ENCODE measurements around the gene GCSH. TPM values are rescaled to one million over a fixed set of nuclear protein-coding genes. Genes with fewer than 3 reads are reported as not detected.

GCSH gene
- total RNA-seq, 1 experiment from 2014 or later: 36.6 TPM

GRCh38 chr16:81042821-81043220, 53.4 kb downstream of the GCSH start:
- Histone ChIP-seq H3K27me3 (ENCODE audit: control insufficient read depth, insufficient read depth, low read length) (no peaks in the 10 kb centered on the region), H3K36me3 (ENCODE audit: control insufficient read depth, insufficient read depth, low read length) (peaks cover 2% of the 10 kb centered on the region; the same call in 1 of the 2 replicates), H3K4me1 (ENCODE audit: control insufficient read depth, insufficient read depth, low read length) (no peaks in the 10 kb centered on the region), H3K9me3 (ENCODE audit: control insufficient read depth, insufficient read depth, low read depth, low read length) (no peaks in the 10 kb centered on the region), H3K4me3 (ENCODE audit: low read depth in 2 of 2, low read length in 2 of 2) (no peak overlapping the region), H3K27ac (ENCODE audit: low read length) (no peak overlapping the region)
- in situ Hi-C loops (cut with HindIII; ENCODE audit: low pct_unique_long_range_greater_than_20kb, low sequenced_read_pairs): no loop called here
- DNase-seq (ENCODE audit: low read depth, low spot score) (no peak), ATAC-seq (no peak)
- POLR2A ChIA-PET: no interaction called here
- CTCF ChIA-PET: no interaction called here
- no TSS peak for BruUV-seq (replicated peaks)
- TF ChIP-seq REST (IDR thresholded peaks at IDR 0.05; ENCODE audit: insufficient read depth in 1 of 2, low read depth in 2 of 2, low read length in 1 of 2) (no peak), SIN3A (IDR thresholded peaks at IDR 0.05; ENCODE audit: borderline replicate concordance, insufficient read depth, low read depth, low read length) (no peak), POLR2AphosphoS5 (IDR thresholded peaks at IDR 0.05; ENCODE audit: low read depth, low read length) (no peak), CTCF (IDR thresholded peaks at IDR 0.05) (no peak), TCF7L2 (IDR thresholded peaks at IDR 0.05; ENCODE audit: low read depth, low read length) (no peak)
- intact Hi-C loops (cut with micrococcal nuclease; ENCODE audit: unreplicated experiment): no loop called here

GRCh38 chr16:81041696-81042095, 54.5 kb downstream of the GCSH start:
- no peaks in the 10 kb centered on the region for H3K27me3 ChIP-seq (ENCODE audit: control insufficient read depth, insufficient read depth, low read length)
- TF ChIP-seq TCF7L2 (IDR thresholded peaks at IDR 0.05; ENCODE audit: low read depth, low read length) (no peak), REST (IDR thresholded peaks at IDR 0.05; ENCODE audit: insufficient read depth in 1 of 2, low read depth in 2 of 2, low read length in 1 of 2) (no peak), POLR2AphosphoS5 (IDR thresholded peaks at IDR 0.05; ENCODE audit: low read depth, low read length) (no peak), SIN3A (IDR thresholded peaks at IDR 0.05; ENCODE audit: borderline replicate concordance, insufficient read depth, low read depth, low read length) (no peak), CTCF (IDR thresholded peaks at IDR 0.05) (no peak)
- no peak for ATAC-seq
- CTCF ChIA-PET: no interaction called here
- no peak overlapping the region for H3K4me3 ChIP-seq (ENCODE audit: low read depth in 2 of 2, low read length in 2 of 2)
- POLR2A ChIA-PET: no interaction called here
- BruUV-seq (replicated peaks): no TSS peak
- in situ Hi-C loops (cut with HindIII; ENCODE audit: low pct_unique_long_range_greater_than_20kb, low sequenced_read_pairs): no loop called here
- no peak overlapping the region for H3K27ac ChIP-seq (ENCODE audit: low read length)
- H3K4me1 ChIP-seq (ENCODE audit: control insufficient read depth, insufficient read depth, low read length): no peaks in the 10 kb centered on the region; the same call in 1 of the 2 replicates
- intact Hi-C loops (cut with micrococcal nuclease; ENCODE audit: unreplicated experiment): no loop called here
- DNase-seq (ENCODE audit: low read depth, low spot score): no peak
- H3K9me3 ChIP-seq (ENCODE audit: control insufficient read depth, insufficient read depth, low read depth, low read length): no peaks in the 10 kb centered on the region
- peaks cover 3% of the 10 kb centered on the region for H3K36me3 ChIP-seq (ENCODE audit: control insufficient read depth, insufficient read depth, low read length)
